NK-92 (cell line): ENCODE measurements around the gene RASD1.
"Not testable (repeated sequence)": the region's sequence is repeated elsewhere in the genome, so short reads cannot be mapped to it uniquely, and the experiment has no call there.

Source experiments
- DNase-seq: peaks from one replicate; lab custom pipeline; 2025; ENCODE audit not compliant: unreplicated experiment; lab: John Stamatoyannopoulos, UW

RASD1 gene

DNA sequence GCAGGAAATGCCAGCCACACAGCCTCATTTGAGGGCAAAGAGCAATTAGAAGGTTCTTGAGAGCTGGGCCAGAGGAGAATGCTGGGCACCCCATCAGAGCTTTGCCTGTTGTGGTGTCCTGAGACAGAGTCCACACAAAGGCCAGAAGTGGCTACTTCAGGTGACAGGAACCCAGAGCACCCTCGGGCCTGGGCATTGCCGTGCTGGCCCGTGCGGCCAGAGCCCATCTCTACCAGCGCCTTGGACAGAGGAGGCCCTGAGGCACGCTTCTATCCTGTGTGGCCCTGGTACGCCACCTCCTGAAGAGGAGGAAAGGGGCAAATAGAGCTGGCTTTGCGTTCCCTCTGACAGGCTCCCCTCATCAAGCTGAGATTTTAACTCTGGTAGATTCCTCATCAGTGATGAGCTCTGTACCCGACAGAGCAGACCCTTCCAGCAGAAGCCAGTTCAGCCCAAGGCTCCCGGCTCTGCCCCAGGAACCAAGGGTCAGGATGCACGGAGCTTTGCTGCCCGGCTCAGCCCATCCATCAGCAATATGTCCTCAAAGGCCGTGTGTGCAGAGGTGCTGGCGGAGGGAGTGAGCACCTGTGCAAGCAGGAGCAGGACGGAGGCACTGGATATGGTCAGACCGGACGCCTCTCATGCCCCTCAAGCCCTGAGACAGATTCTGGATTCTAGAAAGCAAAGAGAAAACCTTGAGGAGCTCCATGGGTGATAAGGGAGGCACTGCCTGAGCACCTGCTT is 3.4 kb upstream of the RASD1 start:
- DNase-seq: no peak

GRCh38 chr17:17498606-17499301 is 2.6 kb upstream of the RASD1 start:
- DNase-seq: no peak

GRCh38 chr17:17497845-17498520 is 1.8 kb upstream of the RASD1 start:
- DNase-seq: no peak

DNA sequence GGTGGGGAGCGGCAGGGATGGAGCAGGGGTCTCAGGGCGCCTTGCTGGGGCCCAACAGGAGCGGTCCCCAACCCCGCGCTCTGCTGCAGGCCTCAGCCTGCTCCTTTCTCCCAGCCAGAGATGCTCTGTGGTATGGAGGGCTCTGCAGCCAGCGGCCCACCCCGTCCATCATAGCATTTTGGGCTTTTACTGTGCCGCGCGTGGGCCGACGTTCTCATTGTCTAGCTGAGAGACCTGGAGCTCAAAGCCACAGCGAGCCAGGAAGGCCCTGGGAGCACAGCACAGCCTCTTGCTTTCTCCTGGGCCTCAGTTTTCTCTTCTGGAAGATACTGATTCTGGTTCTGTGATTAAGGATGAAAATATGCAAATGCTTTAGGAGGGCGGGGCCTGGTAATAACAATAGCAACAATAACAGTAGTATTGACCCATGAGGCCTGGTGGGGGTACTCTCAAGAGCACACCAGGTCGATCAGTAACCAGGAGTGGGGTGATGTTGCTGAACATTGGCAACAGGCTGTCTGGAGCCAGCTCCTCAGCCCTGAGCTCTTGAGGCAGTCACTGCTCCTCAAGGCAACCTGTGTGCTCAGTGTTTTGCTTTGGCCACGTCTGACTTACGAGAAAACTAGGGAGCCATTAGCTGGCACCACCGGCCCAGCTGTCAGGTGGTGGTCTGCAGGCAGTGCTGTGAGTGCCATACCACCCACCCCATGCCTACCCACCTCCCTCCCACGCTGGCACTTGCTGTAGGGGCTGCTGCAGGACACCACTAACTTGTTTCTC is 1.1 kb upstream of the RASD1 start:
- no peak for DNase-seq

GRCh38 chr17:17495536-17496188 is 533 bp downstream of the RASD1 start:
- DNase-seq: no peak

DNA sequence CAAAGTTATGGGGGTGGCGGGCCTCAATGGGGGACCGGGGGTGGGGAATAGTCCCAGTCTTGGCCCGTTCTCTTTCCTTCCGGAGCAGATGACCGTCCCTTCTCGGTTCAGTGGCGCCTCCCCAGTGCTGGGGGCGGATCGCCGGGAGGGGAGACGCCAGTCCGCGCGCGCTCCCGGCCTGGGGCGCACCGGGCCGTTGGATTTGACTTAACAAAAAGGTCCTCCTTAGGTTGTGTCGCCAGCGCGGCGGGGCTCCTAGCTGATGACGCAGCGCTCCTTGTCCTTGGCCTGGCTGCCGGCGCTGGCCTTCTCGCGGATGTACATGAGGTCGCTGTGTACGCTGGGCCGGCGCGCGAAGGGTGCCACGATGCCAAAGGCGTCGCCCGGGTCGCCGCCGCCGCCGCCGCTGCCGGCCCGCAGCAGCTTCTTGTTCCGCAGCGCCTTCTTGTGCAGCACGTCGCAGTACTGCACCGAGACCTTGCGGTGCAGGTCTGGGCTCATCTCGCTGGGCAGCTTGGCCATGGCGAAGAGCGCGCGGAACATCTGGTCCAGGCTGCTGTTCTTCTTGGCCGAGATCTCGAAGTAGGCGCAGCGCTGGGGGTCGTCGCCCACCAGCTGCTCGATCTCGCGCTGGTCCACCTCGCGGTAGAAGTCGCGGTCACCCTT is 1.2 kb downstream of the RASD1 start:
- no peak for DNase-seq

DNA sequence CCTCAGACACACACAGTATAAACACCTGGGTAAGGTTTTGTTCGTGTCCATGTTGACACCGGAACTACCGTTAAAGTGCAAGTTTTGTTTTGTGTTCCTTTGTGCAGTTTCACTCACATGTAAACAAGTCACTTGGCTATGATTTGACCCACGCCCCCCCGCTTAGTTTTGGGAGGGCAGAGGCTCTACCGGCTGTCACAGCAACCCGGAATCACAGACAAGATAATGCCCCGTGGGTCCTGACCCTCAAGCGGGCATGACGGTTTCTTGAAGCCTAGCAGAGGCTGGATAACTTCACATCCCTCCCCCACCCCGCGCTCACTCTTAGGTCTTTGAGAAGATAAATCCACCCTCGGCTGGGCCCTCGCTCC is 1.7 kb downstream of the RASD1 start:
- DNase-seq: no peak

- DNase-seq: no peak
Measured at GRCh38 chr17:17493986-17494466, 2.2 kb downstream of the RASD1 start.

GRCh38 chr17:17493249-17493985 is 2.8 kb downstream of the RASD1 start:
- no peak for DNase-seq

DNA sequence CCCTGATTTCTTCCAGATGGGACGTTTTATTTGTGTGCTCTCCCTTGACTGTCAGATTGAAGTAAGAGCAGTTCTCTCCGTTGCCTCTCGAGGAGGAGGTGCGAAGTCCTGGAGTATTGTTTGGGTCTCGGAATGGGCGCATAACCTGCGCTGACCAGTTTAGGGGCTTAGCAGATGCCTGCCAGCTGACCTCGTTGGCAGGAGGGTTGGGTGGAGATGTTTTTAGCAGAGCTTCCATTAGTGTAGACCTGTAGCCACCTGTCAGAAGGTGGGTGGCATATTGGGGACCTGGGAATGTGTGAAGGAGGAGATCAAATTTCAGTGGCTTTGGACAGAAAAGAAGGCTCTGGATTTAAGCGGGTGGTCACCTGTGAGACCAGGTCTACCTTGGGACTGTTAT is 3.6 kb downstream of the RASD1 start:
- DNase-seq: no peak

DNA sequence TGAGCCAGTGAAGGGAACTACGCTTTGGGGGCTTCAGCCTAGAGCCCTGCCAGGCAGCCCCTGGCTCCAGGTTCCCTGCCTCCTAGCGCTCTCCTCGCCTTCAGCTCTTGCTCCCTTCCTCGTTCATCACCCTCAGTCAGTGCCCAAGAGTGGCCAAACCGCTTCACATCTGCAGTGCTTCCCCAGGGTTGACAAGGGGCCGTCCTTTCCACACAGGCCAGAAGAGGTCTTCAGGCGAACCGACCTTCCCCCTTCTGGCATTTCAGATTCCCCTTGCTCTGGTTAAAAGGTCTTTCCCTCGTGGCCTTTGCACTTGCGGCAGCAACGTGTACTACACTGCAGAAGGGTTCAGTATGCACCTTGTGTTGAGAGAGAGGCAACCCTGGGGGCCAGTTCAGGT is 4.1 kb downstream of the RASD1 start:
- DNase-seq: no peak

GRCh38 chr17:17491546-17491988 is 4.6 kb downstream of the RASD1 start:
- DNase-seq: no peak

GRCh38 chr17:17491031-17491471 is 5.1 kb downstream of the RASD1 start:
- DNase-seq: no peak

DNA sequence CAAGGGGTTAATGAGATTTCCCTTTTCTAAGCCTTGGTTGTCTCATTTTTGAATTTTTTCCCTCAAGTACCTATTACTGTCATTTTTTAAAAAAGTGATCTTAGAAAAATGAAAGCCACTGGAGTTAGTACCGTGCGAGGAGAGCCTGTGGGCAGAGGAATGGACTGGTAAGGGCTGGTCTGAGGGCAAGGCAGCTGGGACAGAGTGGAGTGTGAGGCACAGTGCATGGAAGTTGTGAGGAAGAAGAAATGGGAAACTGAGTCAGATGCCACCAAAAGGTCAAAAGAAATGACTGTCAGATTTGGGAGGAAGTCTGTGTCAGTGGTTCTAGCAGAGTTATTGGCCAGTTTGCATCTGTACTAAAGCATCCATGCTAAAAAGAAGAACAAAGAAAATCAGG is 8.2 kb downstream of the RASD1 start:
- no peak for DNase-seq

DNA sequence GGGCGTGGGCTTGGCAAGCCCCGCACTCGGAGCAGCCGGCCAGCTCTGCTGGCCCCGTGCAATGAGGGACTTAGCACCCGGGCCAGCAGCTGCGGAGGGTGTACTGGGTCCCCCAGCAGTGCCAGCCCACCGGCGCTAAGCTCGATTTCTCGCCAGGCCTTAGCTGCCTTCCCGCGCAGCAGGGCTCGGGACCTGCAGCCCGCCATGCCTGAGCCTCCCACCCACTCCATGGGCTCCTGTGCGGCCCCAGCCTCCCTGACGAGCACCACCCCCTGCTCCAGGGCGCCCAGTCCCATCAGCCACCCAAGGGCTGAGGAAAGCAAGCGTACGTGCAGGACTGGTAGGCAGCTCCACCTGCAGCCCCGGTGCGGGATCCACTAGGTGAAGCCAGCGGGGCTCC is 9.8 kb downstream of the RASD1 start:
- not testable (repeated sequence) for DNase-seq

- DNase-seq: no peak
Measured at GRCh38 chr17:17485420-17485819, 10.8 kb downstream of the RASD1 start.

GRCh38 chr17:17484451-17484899 is 11.7 kb downstream of the RASD1 start:
- DNase-seq: no peak

DNA sequence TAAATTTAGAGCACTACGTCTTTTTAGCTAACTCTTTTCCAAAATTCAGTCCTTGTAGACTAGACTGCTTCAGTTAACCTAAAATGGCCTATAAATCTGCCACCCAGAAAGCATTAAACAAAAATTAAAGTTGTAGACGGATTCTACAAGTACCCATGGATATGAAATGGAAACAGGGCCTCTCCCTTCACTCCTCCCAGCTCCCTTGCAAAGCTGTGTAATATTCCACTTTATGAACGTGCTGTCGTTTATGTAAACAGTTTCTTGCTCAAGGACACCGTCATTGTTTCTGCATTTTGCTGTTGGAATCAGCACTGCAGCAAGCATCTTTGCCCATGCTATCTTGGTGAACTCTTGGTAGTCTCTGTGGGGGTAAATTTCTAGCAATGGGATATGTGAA is 14.3 kb downstream of the RASD1 start:
- DNase-seq: no peak

DNA sequence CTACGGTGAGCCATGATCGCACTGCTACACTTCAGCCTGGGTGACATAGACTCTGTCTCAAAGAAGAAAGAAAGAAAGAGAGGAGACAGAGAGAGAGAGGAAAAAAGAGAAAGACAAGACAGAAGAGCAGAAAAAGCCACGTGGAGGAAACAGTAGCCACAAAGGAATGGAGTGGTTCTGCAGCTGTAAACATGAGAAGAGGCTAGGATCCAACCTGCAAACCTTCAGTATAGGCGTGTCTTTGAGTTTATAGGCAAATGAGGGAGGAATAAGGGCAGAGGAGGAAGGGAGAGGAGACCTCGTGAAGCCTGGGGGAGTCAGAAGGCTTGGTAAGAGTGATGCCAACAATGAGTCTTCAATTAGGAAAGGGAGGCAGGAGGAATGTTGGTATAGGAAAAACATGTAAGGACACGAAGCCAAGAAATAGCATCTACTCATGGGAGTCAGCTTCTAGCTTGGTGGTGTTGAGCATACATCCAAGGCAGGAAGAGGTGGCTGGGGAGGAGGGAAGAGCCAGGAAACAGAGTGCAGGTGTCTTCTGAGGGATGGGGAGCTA is 15.5 kb downstream of the RASD1 start:
- DNase-seq: no peak
